ENCODE data around the gene MEIS1.

The MEIS1 gene

GRCh38 chr2:66427300-66427699 lies 7.6 kb upstream of the MEIS1 start:
- Mint-ChIP-seq H3K27ac (no peak overlapping the region), H3K4me3 (no peak overlapping the region), H3K4me1 (ENCODE audit: low read depth) (peaks cover 3% of the 10 kb centered on the region), H3K9me3 (no peaks in the 10 kb centered on the region), H3K27me3 (peaks cover 71% of the 10 kb centered on the region), H3K36me3 (ENCODE audit: low read depth) (no peaks in the 10 kb centered on the region)
- DNase-seq: no peak

- no peaks in the 10 kb centered on the region for H3K36me3 Mint-ChIP-seq (ENCODE audit: low read depth)
- no peak overlapping the region for H3K4me3 Mint-ChIP-seq
- H3K27me3 Mint-ChIP-seq: peaks cover 85% of the 10 kb centered on the region
- no peaks in the 10 kb centered on the region for H3K9me3 Mint-ChIP-seq
- H3K27ac Mint-ChIP-seq: no peak overlapping the region
- H3K4me1 Mint-ChIP-seq (ENCODE audit: low read depth): peaks cover 17% of the 10 kb centered on the region
- no peak for DNase-seq
Measured at GRCh38 chr2:66428986-66429612, 5.8 kb upstream of the MEIS1 start.

GRCh38 chr2:66429693-66430504 lies 5.0 kb upstream of the MEIS1 start:
- Mint-ChIP-seq H3K9me3 (no peaks in the 10 kb centered on the region), H3K4me3 (no peak overlapping the region), H3K36me3 (ENCODE audit: low read depth) (no peaks in the 10 kb centered on the region), H3K27me3 (peaks cover 88% of the 10 kb centered on the region), H3K4me1 (ENCODE audit: low read depth) (peaks cover 24% of the 10 kb centered on the region), H3K27ac (no peak overlapping the region)
- DNase-seq: no peak

- DNase-seq: no peak
- no peaks in the 10 kb centered on the region for H3K36me3 Mint-ChIP-seq (ENCODE audit: low read depth)
- H3K9me3 Mint-ChIP-seq: no peaks in the 10 kb centered on the region
- peaks cover 88% of the 10 kb centered on the region for H3K27me3 Mint-ChIP-seq
- peaks cover 32% of the 10 kb centered on the region for H3K4me1 Mint-ChIP-seq (ENCODE audit: low read depth)
- no peak overlapping the region for H3K27ac Mint-ChIP-seq
- no peak overlapping the region for H3K4me3 Mint-ChIP-seq
Measured at GRCh38 chr2:66430505-66431273, 4.2 kb upstream of the MEIS1 start.

GRCh38 chr2:66431274-66431642 lies 3.7 kb upstream of the MEIS1 start:
- Mint-ChIP-seq H3K27me3 (peaks cover 88% of the 10 kb centered on the region), H3K9me3 (no peaks in the 10 kb centered on the region), H3K36me3 (ENCODE audit: low read depth) (no peaks in the 10 kb centered on the region), H3K4me1 (ENCODE audit: low read depth) (peaks cover 33% of the 10 kb centered on the region), H3K27ac (no peak overlapping the region), H3K4me3 (no peak overlapping the region)
- DNase-seq: no peak

- Mint-ChIP-seq H3K27ac (no peak overlapping the region), H3K9me3 (no peaks in the 10 kb centered on the region), H3K36me3 (ENCODE audit: low read depth) (no peaks in the 10 kb centered on the region), H3K4me3 (no peak overlapping the region), H3K27me3 (peaks cover 89% of the 10 kb centered on the region), H3K4me1 (ENCODE audit: low read depth) (peaks cover 35% of the 10 kb centered on the region)
- DNase-seq: no peak
Measured at GRCh38 chr2:66431846-66432587, 2.9 kb upstream of the MEIS1 start.

GRCh38 chr2:66432801-66433694 lies 1.9 kb upstream of the MEIS1 start:
- no peak for DNase-seq
- H3K27ac Mint-ChIP-seq: peak overlapping the region; percentile 40

GRCh38 chr2:66433695-66433944 lies 1.3 kb upstream of the MEIS1 start:
- peak overlapping the region; percentile 67 for H3K4me3 Mint-ChIP-seq
- H3K9me3 Mint-ChIP-seq: no peaks in the 10 kb centered on the region
- H3K27me3 Mint-ChIP-seq: peaks cover 90% of the 10 kb centered on the region
- peaks cover 37% of the 10 kb centered on the region for H3K4me1 Mint-ChIP-seq (ENCODE audit: low read depth)
- no peaks in the 10 kb centered on the region for H3K36me3 Mint-ChIP-seq (ENCODE audit: low read depth)
- peak overlapping the region; percentile 40 for H3K27ac Mint-ChIP-seq
- no peak for DNase-seq

More at GRCh38 chr2:66432801-66433694, 1.9 kb upstream of the MEIS1 start:
- Mint-ChIP-seq H3K36me3 (ENCODE audit: low read depth) (no peaks in the 10 kb centered on the region), H3K4me3 (peak overlapping the region; percentile 67), H3K27me3 (peaks cover 89% of the 10 kb centered on the region), H3K9me3 (no peaks in the 10 kb centered on the region), H3K4me1 (ENCODE audit: low read depth) (peaks cover 37% of the 10 kb centered on the region)

- Mint-ChIP-seq H3K9me3 (no peaks in the 10 kb centered on the region), H3K27me3 (peaks cover 90% of the 10 kb centered on the region), H3K27ac (no peak overlapping the region), H3K36me3 (ENCODE audit: low read depth) (no peaks in the 10 kb centered on the region), H3K4me3 (peak overlapping the region; percentile 71), H3K4me1 (ENCODE audit: low read depth) (peaks cover 37% of the 10 kb centered on the region)
- DNase-seq: no peak
Measured at GRCh38 chr2:66433945-66434678, 813 bp upstream of the MEIS1 start.

- peaks cover 97% of the 10 kb centered on the region for H3K27me3 Mint-ChIP-seq
- no peaks in the 10 kb centered on the region for H3K36me3 Mint-ChIP-seq (ENCODE audit: low read depth)
- no peak for DNase-seq
- H3K4me3 Mint-ChIP-seq: peak overlapping the region; percentile 71
- no peaks in the 10 kb centered on the region for H3K9me3 Mint-ChIP-seq
- H3K4me1 Mint-ChIP-seq (ENCODE audit: low read depth): peaks cover 45% of the 10 kb centered on the region
- H3K27ac Mint-ChIP-seq: no peak overlapping the region
Measured at GRCh38 chr2:66435549-66435875, 587 bp downstream of the MEIS1 start.

- no peak overlapping the region for H3K27ac Mint-ChIP-seq
- no peaks in the 10 kb centered on the region for H3K36me3 Mint-ChIP-seq (ENCODE audit: low read depth)
- no peak overlapping the region for H3K4me3 Mint-ChIP-seq
- no peaks in the 10 kb centered on the region for H3K9me3 Mint-ChIP-seq
- H3K27me3 Mint-ChIP-seq: peaks cover 98% of the 10 kb centered on the region
- no peak for DNase-seq
- H3K4me1 Mint-ChIP-seq (ENCODE audit: low read depth): peaks cover 45% of the 10 kb centered on the region
Measured at GRCh38 chr2:66435963-66436362, 1.0 kb downstream of the MEIS1 start.

GRCh38 chr2:66436581-66437001 lies 1.7 kb downstream of the MEIS1 start:
- no peak overlapping the region for H3K27ac Mint-ChIP-seq
- H3K36me3 Mint-ChIP-seq (ENCODE audit: low read depth): no peaks in the 10 kb centered on the region
- H3K27me3 Mint-ChIP-seq: peaks cover 98% of the 10 kb centered on the region
- H3K9me3 Mint-ChIP-seq: no peaks in the 10 kb centered on the region
- no peak for DNase-seq
- no peak overlapping the region for H3K4me3 Mint-ChIP-seq
- H3K4me1 Mint-ChIP-seq (ENCODE audit: low read depth): peaks cover 45% of the 10 kb centered on the region

GRCh38 chr2:66437109-66437690 lies 2.3 kb downstream of the MEIS1 start:
- Mint-ChIP-seq H3K27me3 (peaks cover 96% of the 10 kb centered on the region), H3K27ac (no peak overlapping the region), H3K4me1 (ENCODE audit: low read depth) (peaks cover 42% of the 10 kb centered on the region), H3K36me3 (ENCODE audit: low read depth) (no peaks in the 10 kb centered on the region), H3K4me3 (no peak overlapping the region), H3K9me3 (no peaks in the 10 kb centered on the region)
- DNase-seq: no peak
